ENCODE measurements around the gene KCNJ6. TPM values are rescaled to one million over a fixed set of nuclear protein-coding genes. Genes with fewer than 3 reads are reported as not detected.
"Not testable (repeated sequence)": the region's sequence is repeated elsewhere in the genome, so short reads cannot be mapped to it uniquely, and the experiment has no call there.

KCNJ6 gene
- total RNA-seq, 2 experiments from 2014 or later = not detected

GRCh38 chr21:37590836-37591235 lies 325.4 kb downstream of the KCNJ6 start:
- H3K4me1 Mint-ChIP-seq, H3K4me3 Mint-ChIP-seq, H3K9me3 Mint-ChIP-seq, DNase-seq, H3K36me3 Mint-ChIP-seq, H3K27me3 Mint-ChIP-seq, H3K27ac Mint-ChIP-seq: not testable (repeated sequence)

- not testable (repeated sequence) for DNase-seq, H3K36me3 Mint-ChIP-seq, H3K27me3 Mint-ChIP-seq, H3K4me1 Mint-ChIP-seq, H3K4me3 Mint-ChIP-seq, H3K9me3 Mint-ChIP-seq, H3K27ac Mint-ChIP-seq
These were observed 327.6 kb downstream of the KCNJ6 start for GRCh38 chr21:37588644-37589043.

GRCh38 chr21:37587635-37588177 lies 328.6 kb downstream of the KCNJ6 start:
- H3K9me3 Mint-ChIP-seq = no peaks in the 10 kb centered on the region
- H3K27me3 Mint-ChIP-seq = no peaks in the 10 kb centered on the region
- DNase-seq = no peak
- H3K4me3 Mint-ChIP-seq = no peak overlapping the region
- H3K36me3 Mint-ChIP-seq = no peaks in the 10 kb centered on the region
- H3K27ac Mint-ChIP-seq = no peak overlapping the region
- H3K4me1 Mint-ChIP-seq = no peaks in the 10 kb centered on the region

GRCh38 chr21:37587203-37587602 lies 329.1 kb downstream of the KCNJ6 start:
- DNase-seq = no peak
- H3K4me1 Mint-ChIP-seq = no peaks in the 10 kb centered on the region
- no peak overlapping the region for H3K4me3 Mint-ChIP-seq
- H3K36me3 Mint-ChIP-seq = no peaks in the 10 kb centered on the region
- no peak overlapping the region for H3K27ac Mint-ChIP-seq
- H3K9me3 Mint-ChIP-seq = no peaks in the 10 kb centered on the region
- H3K27me3 Mint-ChIP-seq = no peaks in the 10 kb centered on the region

- Mint-ChIP-seq H3K4me3 (no peak overlapping the region), H3K27me3 (no peaks in the 10 kb centered on the region), H3K9me3 (peaks cover 13% of the 10 kb centered on the region), H3K27ac (no peak overlapping the region), H3K4me1 (no peaks in the 10 kb centered on the region), H3K36me3 (peaks cover 4% of the 10 kb centered on the region)
- no peak for DNase-seq
These were observed 333.7 kb downstream of the KCNJ6 start for GRCh38 chr21:37582590-37582989.

- no peaks in the 10 kb centered on the region for H3K4me1 Mint-ChIP-seq
- H3K9me3 Mint-ChIP-seq = peaks cover 13% of the 10 kb centered on the region
- no peaks in the 10 kb centered on the region for H3K27me3 Mint-ChIP-seq
- no peak for DNase-seq
- no peak overlapping the region for H3K4me3 Mint-ChIP-seq
- no peak overlapping the region for H3K27ac Mint-ChIP-seq
- H3K36me3 Mint-ChIP-seq = peaks cover 4% of the 10 kb centered on the region
These were observed 335.6 kb downstream of the KCNJ6 start for GRCh38 chr21:37580666-37581065.

- Mint-ChIP-seq H3K9me3 (peaks cover 13% of the 10 kb centered on the region), H3K27me3 (no peaks in the 10 kb centered on the region), H3K27ac (no peak overlapping the region), H3K4me1 (no peaks in the 10 kb centered on the region), H3K36me3 (peaks cover 4% of the 10 kb centered on the region), H3K4me3 (no peak overlapping the region)
- DNase-seq = no peak
These were observed 336.9 kb downstream of the KCNJ6 start for GRCh38 chr21:37579356-37579755.

GRCh38 chr21:37578471-37579126 lies 337.7 kb downstream of the KCNJ6 start:
- Mint-ChIP-seq H3K27ac (no peak overlapping the region), H3K36me3 (peaks cover 4% of the 10 kb centered on the region), H3K9me3 (peaks cover 13% of the 10 kb centered on the region), H3K27me3 (no peaks in the 10 kb centered on the region), H3K4me1 (no peaks in the 10 kb centered on the region), H3K4me3 (no peak overlapping the region)
- DNase-seq = no peak

- not testable (repeated sequence) for H3K36me3 Mint-ChIP-seq, H3K4me3 Mint-ChIP-seq, H3K27ac Mint-ChIP-seq, DNase-seq, H3K27me3 Mint-ChIP-seq, H3K4me1 Mint-ChIP-seq
- peaks cover 13% of the 10 kb centered on the region for H3K9me3 Mint-ChIP-seq
These were observed 339.3 kb downstream of the KCNJ6 start for GRCh38 chr21:37576929-37577328.

- peaks cover 4% of the 10 kb centered on the region for H3K36me3 Mint-ChIP-seq
- H3K9me3 Mint-ChIP-seq = peaks cover 13% of the 10 kb centered on the region
- DNase-seq = no peak
- H3K4me1 Mint-ChIP-seq = no peaks in the 10 kb centered on the region
- no peak overlapping the region for H3K4me3 Mint-ChIP-seq
- H3K27ac Mint-ChIP-seq = no peak overlapping the region
- no peaks in the 10 kb centered on the region for H3K27me3 Mint-ChIP-seq
These were observed 340.7 kb downstream of the KCNJ6 start for GRCh38 chr21:37575580-37575979.

GRCh38 chr21:37574751-37575150 lies 341.5 kb downstream of the KCNJ6 start:
- H3K4me1 Mint-ChIP-seq = no peaks in the 10 kb centered on the region
- no peaks in the 10 kb centered on the region for H3K27me3 Mint-ChIP-seq
- DNase-seq = no peak
- no peak overlapping the region for H3K27ac Mint-ChIP-seq
- H3K36me3 Mint-ChIP-seq = peaks cover 4% of the 10 kb centered on the region
- H3K9me3 Mint-ChIP-seq = peaks cover 13% of the 10 kb centered on the region
- no peak overlapping the region for H3K4me3 Mint-ChIP-seq

GRCh38 chr21:37574316-37574715 lies 341.9 kb downstream of the KCNJ6 start:
- H3K4me3 Mint-ChIP-seq = no peak overlapping the region
- no peak for DNase-seq
- no peak overlapping the region for H3K27ac Mint-ChIP-seq
- H3K27me3 Mint-ChIP-seq = no peaks in the 10 kb centered on the region
- peaks cover 11% of the 10 kb centered on the region for H3K9me3 Mint-ChIP-seq
- H3K4me1 Mint-ChIP-seq = no peaks in the 10 kb centered on the region
- H3K36me3 Mint-ChIP-seq = peaks cover 4% of the 10 kb centered on the region

GRCh38 chr21:37571442-37571841 lies 344.8 kb downstream of the KCNJ6 start:
- DNase-seq = no peak
- Mint-ChIP-seq H3K4me1 (no peaks in the 10 kb centered on the region), H3K27ac (no peak overlapping the region), H3K27me3 (no peaks in the 10 kb centered on the region), H3K4me3 (no peak overlapping the region), H3K9me3 (no peaks in the 10 kb centered on the region), H3K36me3 (no peaks in the 10 kb centered on the region)

- H3K36me3 Mint-ChIP-seq = no peaks in the 10 kb centered on the region
- H3K27ac Mint-ChIP-seq = no peak overlapping the region
- no peaks in the 10 kb centered on the region for H3K27me3 Mint-ChIP-seq
- peaks cover 14% of the 10 kb centered on the region for H3K4me1 Mint-ChIP-seq
- H3K4me3 Mint-ChIP-seq = no peak overlapping the region
- DNase-seq = no peak
- H3K9me3 Mint-ChIP-seq = no peaks in the 10 kb centered on the region
These were observed 347.3 kb downstream of the KCNJ6 start for GRCh38 chr21:37568916-37569315.

- H3K27ac Mint-ChIP-seq = no peak overlapping the region
- no peak for DNase-seq
These were observed 347.8 kb downstream of the KCNJ6 start for GRCh38 chr21:37568415-37568814.

More at GRCh38 chr21:37568415-37568814, 347.8 kb downstream of the KCNJ6 start:
- H3K4me3 Mint-ChIP-seq = no peak overlapping the region
- H3K4me1 Mint-ChIP-seq = peaks cover 14% of the 10 kb centered on the region
- no peaks in the 10 kb centered on the region for H3K36me3 Mint-ChIP-seq
- H3K27me3 Mint-ChIP-seq = no peaks in the 10 kb centered on the region
- H3K9me3 Mint-ChIP-seq = no peaks in the 10 kb centered on the region
